Activated CD8-positive, alpha-beta memory T cell treated with anti-CD3 and anti-CD28 coated beads, Interleukin-2, amount 10 ng/mL, durations not matched to agents 7 days and 5 days (primary cell): ENCODE results near the gene AGBL4. TPM values are rescaled to one million over a fixed set of nuclear protein-coding genes. Genes with fewer than 3 reads are reported as not detected.

Source experiments
- ATAC-seq: fragments of 150-1000 bp; cut with Tn5 transposase; one replicate; pipeline ENCODE4 v1.10.0; 2021; ENCODE audit warnings: moderate library complexity
- CTCF ChIA-PET: fragments of 350-600 bp; sonication (Branson Sonifier 250); formaldehyde crosslinking; loops from one replicate; lab custom pipeline; 2021; ENCODE audit warnings: antibody characterized with exemption; lab: Charles Lee
- DNase-seq: peaks from one replicate; pipeline ENCODE4 v3.0.0-alpha.2; 2020
- H3K27ac Mint-ChIP-seq: one replicate; pipeline ENCODE4 v1.8.0; 2021; ENCODE audit warnings: mild to moderate bottlenecking, mixed read lengths
- H3K27me3 Mint-ChIP-seq: one replicate; pipeline ENCODE4 v1.8.0; 2021; ENCODE audit warnings: mixed read lengths
- H3K36me3 Mint-ChIP-seq: one replicate; pipeline ENCODE4 v1.8.0; 2021; ENCODE audit warnings: mild to moderate bottlenecking, mixed read lengths
- H3K4me1 Mint-ChIP-seq: one replicate; pipeline ENCODE4 v1.8.0; 2021; ENCODE audit warnings: mixed read lengths
- H3K4me3 Mint-ChIP-seq: one replicate; pipeline ENCODE4 v1.8.0; 2021; ENCODE audit warnings: mild to moderate bottlenecking, moderate library complexity, mixed read lengths
- H3K9me3 Mint-ChIP-seq: one replicate; pipeline ENCODE4 v1.8.0; 2022; ENCODE audit warnings: low read depth, mixed read lengths
- total RNA-seq, 2 experiments: library from RNA; stranded (reverse); gene quantifications; one replicate each; pipeline ENCODE4 v1.2.3, GENCODE V29; 2021

The AGBL4 gene
- total RNA-seq, 2 experiments from 2014 or later = not detected

GRCh38 chr1:48967318-48967717, 1056.4 kb downstream of the AGBL4 start:
- no peaks in the 10 kb centered on the region for H3K36me3 Mint-ChIP-seq
- DNase-seq (no peak), ATAC-seq (no peak)
- H3K4me1 Mint-ChIP-seq = no peaks in the 10 kb centered on the region
- no peak overlapping the region for H3K4me3 Mint-ChIP-seq
- H3K9me3 Mint-ChIP-seq = no peaks in the 10 kb centered on the region
- peaks cover 2% of the 10 kb centered on the region for H3K27me3 Mint-ChIP-seq
- no peak overlapping the region for H3K27ac Mint-ChIP-seq
- CTCF ChIA-PET = no interaction called here

- Mint-ChIP-seq H3K9me3 (no peaks in the 10 kb centered on the region), H3K4me3 (no peak overlapping the region), H3K4me1 (no peaks in the 10 kb centered on the region), H3K27me3 (peaks cover 2% of the 10 kb centered on the region), H3K36me3 (no peaks in the 10 kb centered on the region), H3K27ac (no peak overlapping the region)
- no peak for ATAC-seq
- CTCF ChIA-PET = no interaction called here
- no peak for DNase-seq
Observed at GRCh38 chr1:48966583-48966982, 1057.2 kb downstream of the AGBL4 start.

- no peaks in the 10 kb centered on the region for H3K9me3 Mint-ChIP-seq
- CTCF ChIA-PET = no interaction called here
- no peak overlapping the region for H3K27ac Mint-ChIP-seq
- no peak for DNase-seq
- H3K27me3 Mint-ChIP-seq = no peaks in the 10 kb centered on the region
- H3K4me1 Mint-ChIP-seq = no peaks in the 10 kb centered on the region
- no peaks in the 10 kb centered on the region for H3K36me3 Mint-ChIP-seq
- no peak for ATAC-seq
- H3K4me3 Mint-ChIP-seq = no peak overlapping the region
Observed at GRCh38 chr1:48960320-48960719, 1063.4 kb downstream of the AGBL4 start.

GRCh38 chr1:48955774-48956173, 1068.0 kb downstream of the AGBL4 start:
- Mint-ChIP-seq H3K27ac (no peak overlapping the region), H3K9me3 (no peaks in the 10 kb centered on the region), H3K27me3 (no peaks in the 10 kb centered on the region), H3K4me1 (no peaks in the 10 kb centered on the region), H3K4me3 (no peak overlapping the region), H3K36me3 (no peaks in the 10 kb centered on the region)
- ATAC-seq = no peak
- DNase-seq = no peak
- CTCF ChIA-PET = no interaction called here

- H3K27me3 Mint-ChIP-seq = no peaks in the 10 kb centered on the region
- no peak overlapping the region for H3K27ac Mint-ChIP-seq
- no peaks in the 10 kb centered on the region for H3K9me3 Mint-ChIP-seq
- H3K4me3 Mint-ChIP-seq = no peak overlapping the region
- DNase-seq (no peak), ATAC-seq (no peak)
- CTCF ChIA-PET = no interaction called here
- no peaks in the 10 kb centered on the region for H3K36me3 Mint-ChIP-seq
- no peaks in the 10 kb centered on the region for H3K4me1 Mint-ChIP-seq
Observed at GRCh38 chr1:48953617-48954016, 1070.1 kb downstream of the AGBL4 start.

GRCh38 chr1:48948562-48948961, 1075.2 kb downstream of the AGBL4 start:
- ATAC-seq = no peak
- no peaks in the 10 kb centered on the region for H3K9me3 Mint-ChIP-seq
- DNase-seq = no peak
- H3K4me3 Mint-ChIP-seq = no peak overlapping the region
- no peaks in the 10 kb centered on the region for H3K36me3 Mint-ChIP-seq
- no peak overlapping the region for H3K27ac Mint-ChIP-seq
- CTCF ChIA-PET = no interaction called here
- no peaks in the 10 kb centered on the region for H3K4me1 Mint-ChIP-seq
- no peaks in the 10 kb centered on the region for H3K27me3 Mint-ChIP-seq

GRCh38 chr1:48947761-48948537, 1075.8 kb downstream of the AGBL4 start:
- no peak for DNase-seq
- ATAC-seq = no peak
- Mint-ChIP-seq H3K27me3 (no peaks in the 10 kb centered on the region), H3K4me3 (no peak overlapping the region), H3K27ac (no peak overlapping the region), H3K9me3 (no peaks in the 10 kb centered on the region), H3K36me3 (no peaks in the 10 kb centered on the region), H3K4me1 (no peaks in the 10 kb centered on the region)
- CTCF ChIA-PET = no interaction called here

- Mint-ChIP-seq H3K27me3 (no peaks in the 10 kb centered on the region), H3K27ac (no peak overlapping the region), H3K9me3 (no peaks in the 10 kb centered on the region), H3K4me3 (no peak overlapping the region), H3K4me1 (no peaks in the 10 kb centered on the region), H3K36me3 (no peaks in the 10 kb centered on the region)
- DNase-seq = no peak
- no peak for ATAC-seq
- CTCF ChIA-PET = no interaction called here
Observed at GRCh38 chr1:48946070-48946469, 1077.7 kb downstream of the AGBL4 start.

GRCh38 chr1:48944811-48945210, 1078.9 kb downstream of the AGBL4 start:
- Mint-ChIP-seq H3K4me1 (no peaks in the 10 kb centered on the region), H3K9me3 (no peaks in the 10 kb centered on the region), H3K27ac (no peak overlapping the region), H3K27me3 (no peaks in the 10 kb centered on the region), H3K36me3 (no peaks in the 10 kb centered on the region), H3K4me3 (no peak overlapping the region)
- no peak for DNase-seq
- CTCF ChIA-PET = no interaction called here
- ATAC-seq = no peak

GRCh38 chr1:48943826-48944225, 1079.9 kb downstream of the AGBL4 start:
- Mint-ChIP-seq H3K27ac (no peak overlapping the region), H3K4me1 (no peaks in the 10 kb centered on the region), H3K9me3 (no peaks in the 10 kb centered on the region), H3K36me3 (no peaks in the 10 kb centered on the region), H3K4me3 (no peak overlapping the region), H3K27me3 (no peaks in the 10 kb centered on the region)
- ATAC-seq = no peak
- no peak for DNase-seq
- CTCF ChIA-PET = no interaction called here

GRCh38 chr1:48943393-48943792, 1080.4 kb downstream of the AGBL4 start:
- CTCF ChIA-PET = no interaction called here
- H3K9me3 Mint-ChIP-seq = no peaks in the 10 kb centered on the region
- no peaks in the 10 kb centered on the region for H3K4me1 Mint-ChIP-seq
- ATAC-seq (no peak), DNase-seq (no peak)
- no peak overlapping the region for H3K4me3 Mint-ChIP-seq
- H3K27ac Mint-ChIP-seq = no peak overlapping the region
- no peaks in the 10 kb centered on the region for H3K27me3 Mint-ChIP-seq
- no peaks in the 10 kb centered on the region for H3K36me3 Mint-ChIP-seq

- Mint-ChIP-seq H3K4me1 (no peaks in the 10 kb centered on the region), H3K27ac (no peak overlapping the region), H3K27me3 (no peaks in the 10 kb centered on the region), H3K4me3 (no peak overlapping the region), H3K9me3 (no peaks in the 10 kb centered on the region), H3K36me3 (no peaks in the 10 kb centered on the region)
- CTCF ChIA-PET = no interaction called here
- ATAC-seq = no peak
- no peak for DNase-seq
Observed at GRCh38 chr1:48940962-48941732, 1082.6 kb downstream of the AGBL4 start.

- Mint-ChIP-seq H3K9me3 (no peaks in the 10 kb centered on the region), H3K36me3 (no peaks in the 10 kb centered on the region), H3K4me1 (no peaks in the 10 kb centered on the region), H3K4me3 (no peak overlapping the region), H3K27ac (no peak overlapping the region), H3K27me3 (no peaks in the 10 kb centered on the region)
- DNase-seq (no peak), ATAC-seq (no peak)
- CTCF ChIA-PET = no interaction called here
Observed at GRCh38 chr1:48940354-48940753, 1083.4 kb downstream of the AGBL4 start.

- CTCF ChIA-PET = no interaction called here
- no peak for ATAC-seq
- Mint-ChIP-seq H3K27ac (no peak overlapping the region), H3K36me3 (no peaks in the 10 kb centered on the region), H3K9me3 (no peaks in the 10 kb centered on the region), H3K4me1 (no peaks in the 10 kb centered on the region), H3K27me3 (no peaks in the 10 kb centered on the region), H3K4me3 (no peak overlapping the region)
- DNase-seq = no peak
Observed at GRCh38 chr1:48939828-48940227, 1083.9 kb downstream of the AGBL4 start.
